SHP77 (cell line): ENCODE results near the gene FAM234B.
"Not testable (repeated sequence)": the region's sequence is repeated elsewhere in the genome, so short reads cannot be mapped to it uniquely, and the experiment has no call there.

Source experiments
- DNase-seq, 2 experiments: peaks; one replicate each; lab custom pipeline; 2025; lab: John Stamatoyannopoulos, UW

FAM234B gene

DNA sequence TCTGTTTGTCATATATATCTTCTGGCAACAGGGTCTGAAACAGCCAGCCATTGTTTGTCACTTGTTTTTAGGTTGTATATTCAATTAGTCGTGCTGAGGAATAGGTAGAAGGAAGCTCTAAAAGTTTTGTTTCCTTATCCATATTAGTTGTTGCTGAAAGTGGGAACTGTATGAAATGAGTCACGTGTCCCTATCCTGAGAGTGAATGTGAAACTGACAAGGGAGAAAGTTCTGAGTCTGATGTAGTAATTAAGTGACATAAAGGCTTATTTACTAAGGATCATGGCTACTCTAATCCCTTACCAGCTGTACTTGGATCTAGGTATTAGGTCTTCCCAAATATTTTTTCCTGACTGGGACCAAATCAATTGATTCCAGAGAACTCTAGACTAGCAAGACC lies 16.4 kb downstream of the FAM234B start:
- no peak for DNase-seq

GRCh38 chr12:13061377-13061776 lies 17.2 kb downstream of the FAM234B start:
- no peak for DNase-seq

- no peak for DNase-seq
These were observed 18.5 kb downstream of the FAM234B start for GRCh38 chr12:13062669-13063068.

DNA sequence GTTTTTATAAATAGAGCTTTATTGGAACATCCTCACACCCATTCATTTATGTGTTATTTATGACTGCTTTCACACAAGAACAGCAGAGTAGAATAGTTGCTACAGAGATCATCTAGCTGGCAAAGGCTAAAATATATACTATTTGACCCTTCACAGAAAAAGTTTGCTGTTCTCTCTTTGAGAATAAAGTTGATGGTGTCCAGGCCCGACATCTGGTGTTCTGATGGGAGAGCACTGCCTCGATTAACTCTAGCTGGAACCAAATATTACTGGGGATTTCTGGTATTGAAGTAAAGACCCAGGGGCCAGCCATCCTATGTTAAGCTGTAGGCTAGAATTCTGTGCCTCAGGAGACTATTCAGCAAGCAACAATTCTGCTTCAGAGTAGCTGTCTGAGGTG lies 21.8 kb downstream of the FAM234B start:
- DNase-seq = no peak

DNA sequence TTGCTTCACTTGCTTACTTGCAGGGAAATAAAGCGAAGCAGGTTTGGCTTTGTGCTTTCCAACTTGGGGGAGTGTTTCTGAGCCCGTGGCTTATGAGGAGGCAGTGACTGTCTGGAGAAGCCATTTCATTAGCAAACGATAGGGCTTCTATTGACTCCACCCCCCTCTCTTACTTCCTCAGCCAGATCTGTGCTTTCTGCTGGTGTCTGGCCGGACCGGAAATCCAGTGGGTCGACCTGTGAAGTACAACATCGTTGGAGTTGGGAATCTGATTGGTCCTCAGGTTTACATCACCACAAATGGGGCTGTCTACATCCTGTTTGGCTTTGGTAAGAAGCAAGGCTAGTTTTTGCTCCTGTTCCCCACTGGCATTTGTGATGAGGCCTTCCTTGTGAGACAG lies 22.3 kb downstream of the FAM234B start:
- DNase-seq = no peak

DNA sequence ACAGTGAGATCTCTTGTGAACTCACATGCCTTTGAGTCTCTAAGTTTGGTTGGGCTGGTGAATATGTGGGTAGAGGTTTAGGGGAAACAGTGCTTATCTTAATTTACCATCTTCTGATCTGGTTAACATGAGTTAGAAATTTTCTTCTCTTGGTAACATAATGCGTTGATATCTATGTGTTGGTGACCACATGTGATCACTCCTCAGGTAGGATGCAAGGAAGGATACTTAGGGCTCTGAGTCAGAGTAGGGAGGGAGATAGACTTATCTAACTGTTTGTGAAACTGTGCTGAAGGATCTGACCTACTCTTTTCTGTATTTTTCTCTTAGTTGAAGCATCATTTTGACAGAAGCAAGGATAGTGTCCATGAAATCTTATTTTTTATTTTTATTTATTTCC lies 23.1 kb downstream of the FAM234B start:
- DNase-seq = no peak

- no peak for DNase-seq
These were observed 25.2 kb downstream of the FAM234B start for GRCh38 chr12:13069380-13069779.

GRCh38 chr12:13071305-13072280 lies 27.4 kb downstream of the FAM234B start:
- no peak for DNase-seq

DNA sequence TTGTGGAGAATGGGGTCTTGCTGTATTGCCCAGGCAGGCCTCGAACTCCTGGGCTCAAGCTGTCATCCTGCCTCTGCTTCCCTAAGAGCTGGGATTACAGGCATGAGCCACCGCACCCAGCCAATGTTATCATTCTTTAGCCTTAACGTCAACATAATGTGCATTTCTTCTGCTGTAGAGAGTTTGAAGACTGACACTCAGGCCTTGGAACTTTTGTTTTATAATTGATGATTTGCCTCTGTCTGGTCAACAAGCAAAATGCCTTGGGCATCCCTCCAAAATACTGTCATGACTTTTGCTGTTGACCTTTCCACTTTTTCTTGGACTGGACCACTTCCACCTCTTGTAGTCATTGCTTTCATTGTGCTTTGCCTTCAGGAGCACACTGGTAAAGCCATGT lies 29.0 kb downstream of the FAM234B start:
- DNase-seq = no peak

GRCh38 chr12:13074396-13075117 lies 30.4 kb downstream of the FAM234B start:
- DNase-seq = no peak

DNA sequence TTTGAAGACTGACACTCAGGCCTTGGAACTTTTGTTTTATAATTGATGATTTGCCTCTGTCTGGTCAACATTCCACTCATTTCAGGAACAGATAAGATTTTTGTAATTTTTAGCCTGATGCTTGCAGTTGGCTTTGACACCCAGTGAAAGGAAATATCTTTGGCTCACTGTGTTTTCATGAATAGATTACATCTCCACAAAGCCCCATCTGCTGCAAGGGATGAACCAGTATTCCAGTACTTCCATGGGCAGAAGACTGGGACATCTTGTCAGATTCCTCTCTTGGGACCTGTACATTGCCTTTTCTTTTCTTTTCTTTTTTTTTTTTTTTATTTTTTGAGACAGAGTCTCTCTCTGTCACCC lies 30.9 kb downstream of the FAM234B start:
- DNase-seq = no peak

- DNase-seq = no peak
These were observed 31.8 kb downstream of the FAM234B start for GRCh38 chr12:13075786-13076570.

DNA sequence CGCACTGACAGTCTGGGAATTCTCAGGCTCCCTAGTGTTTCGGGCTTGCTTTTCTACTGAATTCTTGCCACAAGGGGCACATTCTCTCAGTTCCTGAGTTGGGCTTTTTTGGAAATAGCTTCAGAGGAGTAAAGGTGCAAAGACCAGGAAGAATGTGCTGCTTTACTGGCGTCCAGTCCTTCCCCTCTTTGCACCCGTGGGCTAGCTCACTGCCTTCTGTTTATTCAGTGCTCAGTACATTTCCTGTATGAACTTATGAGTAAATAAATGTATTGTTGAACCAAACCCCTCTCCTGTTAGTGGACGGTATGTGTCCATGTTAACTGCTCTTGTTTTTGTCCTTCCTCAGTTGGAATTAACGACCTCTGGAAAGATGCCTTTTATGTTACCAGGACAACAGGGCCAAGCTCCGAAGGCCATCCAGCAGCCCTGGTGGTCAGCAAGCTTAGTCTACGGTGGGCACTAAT lies 35.3 kb downstream of the FAM234B start:
- DNase-seq = no peak

- no peak for DNase-seq
These were observed 36.1 kb downstream of the FAM234B start for GRCh38 chr12:13080266-13080665.

DNA sequence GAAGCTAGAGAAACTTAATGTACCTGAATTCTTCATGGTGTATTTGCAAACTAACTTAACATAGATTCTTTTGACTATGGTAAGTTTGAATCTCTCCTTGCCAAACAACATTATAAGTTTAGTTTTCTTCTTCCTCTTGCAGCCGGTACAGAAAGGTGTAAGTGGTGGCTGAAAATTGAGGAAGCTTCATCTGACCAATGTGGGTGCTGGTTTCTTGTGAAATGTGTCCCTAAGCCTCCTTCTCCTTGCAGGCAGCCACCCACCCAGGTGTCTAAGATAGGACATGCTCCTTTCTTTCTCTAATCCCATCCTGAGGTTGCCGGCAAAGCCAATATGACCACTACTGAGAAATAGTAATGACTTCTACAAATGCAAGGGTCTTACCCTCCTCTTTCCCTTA lies 38.7 kb downstream of the FAM234B start:
- DNase-seq = no peak

GRCh38 chr12:13083638-13084037 lies 39.5 kb downstream of the FAM234B start:
- not testable (repeated sequence) for DNase-seq

GRCh38 chr12:13084898-13085640 lies 40.9 kb downstream of the FAM234B start:
- DNase-seq = no peak

- DNase-seq = no peak
These were observed 41.9 kb downstream of the FAM234B start for GRCh38 chr12:13085968-13086686.

GRCh38 chr12:13087766-13088165 lies 43.6 kb downstream of the FAM234B start:
- DNase-seq = no peak

GRCh38 chr12:13088496-13088895 lies 44.3 kb downstream of the FAM234B start:
- no peak for DNase-seq

GRCh38 chr12:13090054-13090453 lies 45.9 kb downstream of the FAM234B start:
- DNase-seq = no peak
